ENCODE results near the gene STAG2.
"Not testable (repeated sequence)": the region's sequence is repeated elsewhere in the genome, so short reads cannot be mapped to it uniquely, and the experiment has no call there.

GRCh38 chrX:124132437-124132836 lies 170.9 kb downstream of the STAG2 start:
- TF ChIP-seq REST (IDR thresholded peaks at IDR 0.05; ENCODE audit: insufficient replicate concordance, low read depth); SPI1 (IDR thresholded peaks at IDR 0.05; ENCODE audit: borderline replicate concordance, low read depth); POLR2AphosphoS5 (IDR thresholded peaks at IDR 0.05; ENCODE audit: low read depth): not testable (repeated sequence)
- TF ChIP-seq, protein P1, sequence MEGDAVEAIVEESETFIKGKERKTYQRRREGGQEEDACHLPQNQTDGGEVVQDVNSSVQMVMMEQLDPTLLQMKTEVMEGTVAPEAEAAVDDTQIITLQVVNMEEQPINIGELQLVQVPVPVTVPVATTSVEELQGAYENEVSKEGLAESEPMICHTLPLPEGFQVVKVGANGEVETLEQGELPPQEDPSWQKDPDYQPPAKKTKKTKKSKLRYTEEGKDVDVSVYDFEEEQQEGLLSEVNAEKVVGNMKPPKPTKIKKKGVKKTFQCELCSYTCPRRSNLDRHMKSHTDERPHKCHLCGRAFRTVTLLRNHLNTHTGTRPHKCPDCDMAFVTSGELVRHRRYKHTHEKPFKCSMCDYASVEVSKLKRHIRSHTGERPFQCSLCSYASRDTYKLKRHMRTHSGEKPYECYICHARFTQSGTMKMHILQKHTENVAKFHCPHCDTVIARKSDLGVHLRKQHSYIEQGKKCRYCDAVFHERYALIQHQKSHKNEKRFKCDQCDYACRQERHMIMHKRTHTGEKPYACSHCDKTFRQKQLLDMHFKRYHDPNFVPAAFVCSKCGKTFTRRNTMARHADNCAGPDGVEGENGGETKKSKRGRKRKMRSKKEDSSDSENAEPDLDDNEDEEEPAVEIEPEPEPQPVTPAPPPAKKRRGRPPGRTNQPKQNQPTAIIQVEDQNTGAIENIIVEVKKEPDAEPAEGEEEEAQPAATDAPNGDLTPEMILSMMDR (IDR thresholded peaks at IDR 0.05; ENCODE audit: insufficient read depth, low read length) = not testable (repeated sequence)
